ENCODE data around the gene GABRP. TPM values are rescaled to one million over a fixed set of nuclear protein-coding genes. Genes with fewer than 3 reads are reported as not detected.

GABRP gene
- total RNA-seq, 1 donor = not detected

GRCh38 chr5:170860415-170860814, 76.9 kb downstream of the GABRP start:
- DNase-seq (ENCODE audit: low read depth in 2 of 3, low spot score in 2 of 3) = no peak

- DNase-seq (ENCODE audit: low read depth in 2 of 3, low spot score in 2 of 3) = peak in 1 of 3 donors; percentile 26
These were observed 77.5 kb downstream of the GABRP start for GRCh38 chr5:170860818-170861666.

GRCh38 chr5:170861667-170861916, 78.1 kb downstream of the GABRP start:
- DNase-seq (ENCODE audit: low read depth in 2 of 3, low spot score in 2 of 3) = no peak

- peak in 2 of 3 donors; percentile 64 to 70 for DNase-seq (ENCODE audit: low read depth in 2 of 3, low spot score in 2 of 3)
These were observed 78.6 kb downstream of the GABRP start, which contains the start of gene RANBP17 for GRCh38 chr5:170861917-170862766. Gene RANBP17 (plus strand): TSS chr5:170862018.

- DNase-seq (ENCODE audit: low read depth in 2 of 3, low spot score in 2 of 3) = no peak
These were observed 80.1 kb downstream of the GABRP start for GRCh38 chr5:170863646-170864045.

Other genes with a start within 250 kb of the GABRP start
- 12.4 TPM for gene RANBP17, start 78.3 kb downstream of the GABRP start, total RNA-seq